ENCODE data around the gene ZNF217.
A peak's percentile ranks its signal among the peaks of the same experiment; 100 is the strongest.
"Not testable (repeated sequence)": the region's sequence is repeated elsewhere in the genome, so short reads cannot be mapped to it uniquely, and the experiment has no call there.

The ZNF217 gene

DNA sequence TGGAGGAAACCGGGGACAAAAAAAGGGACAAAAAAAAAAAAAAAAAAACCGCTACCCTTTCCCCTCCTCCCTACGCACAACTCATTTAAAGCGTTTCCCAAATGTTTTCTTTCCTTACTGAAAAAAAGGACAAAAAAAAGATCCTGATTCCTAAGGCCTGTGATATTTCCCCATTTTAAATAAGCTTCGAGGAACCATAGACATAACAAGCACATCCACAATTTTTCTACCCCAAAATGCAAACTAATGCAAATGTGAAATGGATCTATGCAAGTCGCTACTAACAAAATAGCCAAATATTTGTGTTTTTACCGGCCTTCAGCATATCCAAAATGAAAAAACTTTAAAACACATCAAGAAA lies 1.4 kb upstream of the ZNF217 start:
- H3K4me3 ChIP-seq (ENCODE audit: low read length): peak overlapping the region; percentile 87
- peaks cover 25% of the 10 kb centered on the region for H3K4me1 ChIP-seq (ENCODE audit: control insufficient read depth, insufficient read depth, low read length)
- no peaks in the 10 kb centered on the region for H3K27me3 ChIP-seq (replicated peaks; ENCODE audit: control insufficient read depth, insufficient read depth, low read length)
- H3K36me3 ChIP-seq (ENCODE audit: control insufficient read depth, insufficient read depth, low read length, severe bottlenecking): no peaks in the 10 kb centered on the region
- no peaks in the 10 kb centered on the region for H3K9me3 ChIP-seq (ENCODE audit: control insufficient read depth, low read length)
- no peak for DNase-seq (ENCODE audit: low read depth)
- H3K9ac ChIP-seq (ENCODE audit: low read length): peak overlapping the region; percentile 95

DNA sequence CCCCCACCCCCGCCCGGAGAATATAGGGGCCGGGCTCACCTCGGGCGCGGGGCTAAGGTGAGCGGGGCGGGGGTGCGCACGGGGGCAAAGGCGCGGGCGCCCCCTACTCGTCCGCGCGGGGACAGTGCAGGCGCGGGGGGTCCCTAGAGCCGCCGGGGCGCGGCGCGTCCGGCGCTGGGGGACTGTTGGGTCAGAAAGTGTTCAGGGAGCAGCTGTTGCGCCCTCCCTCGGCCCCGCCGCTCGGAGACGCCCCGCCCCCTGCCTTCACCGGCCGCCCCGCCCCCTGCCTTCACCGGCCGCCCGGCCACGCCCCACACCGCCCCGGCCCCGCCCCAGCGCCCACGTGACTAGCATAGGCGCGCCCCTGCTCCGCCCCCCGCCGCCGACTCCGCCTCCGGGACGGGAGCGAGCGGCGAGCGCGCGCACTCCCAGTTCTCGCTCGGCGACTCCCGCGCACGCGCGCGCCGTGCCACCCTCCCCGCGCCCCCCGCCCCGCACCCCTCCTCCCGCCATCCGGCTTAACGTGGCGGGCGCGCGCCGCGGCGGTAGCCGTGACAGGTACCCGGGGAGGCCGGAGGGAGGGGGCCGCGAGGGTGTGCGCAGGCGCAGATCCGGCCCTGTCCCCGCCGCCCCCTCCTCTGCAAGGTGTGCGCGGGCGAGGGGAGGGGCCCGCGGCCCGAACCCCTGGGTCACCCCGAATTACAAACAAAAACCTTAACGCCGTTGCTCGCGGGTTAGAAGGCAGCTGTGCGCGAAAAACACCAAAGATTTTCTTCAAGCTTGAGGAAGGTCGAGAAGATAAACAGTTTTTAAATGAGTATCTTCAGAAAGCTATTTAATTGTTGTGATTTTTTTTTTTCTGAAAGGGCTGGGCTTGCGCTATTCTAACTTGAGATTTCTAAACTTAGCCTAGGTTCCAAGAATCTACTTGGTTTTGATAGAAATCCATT lies 704 bp upstream of the ZNF217 start:
- peak; percentile 98 for DNase-seq (ENCODE audit: low read depth)

DNA sequence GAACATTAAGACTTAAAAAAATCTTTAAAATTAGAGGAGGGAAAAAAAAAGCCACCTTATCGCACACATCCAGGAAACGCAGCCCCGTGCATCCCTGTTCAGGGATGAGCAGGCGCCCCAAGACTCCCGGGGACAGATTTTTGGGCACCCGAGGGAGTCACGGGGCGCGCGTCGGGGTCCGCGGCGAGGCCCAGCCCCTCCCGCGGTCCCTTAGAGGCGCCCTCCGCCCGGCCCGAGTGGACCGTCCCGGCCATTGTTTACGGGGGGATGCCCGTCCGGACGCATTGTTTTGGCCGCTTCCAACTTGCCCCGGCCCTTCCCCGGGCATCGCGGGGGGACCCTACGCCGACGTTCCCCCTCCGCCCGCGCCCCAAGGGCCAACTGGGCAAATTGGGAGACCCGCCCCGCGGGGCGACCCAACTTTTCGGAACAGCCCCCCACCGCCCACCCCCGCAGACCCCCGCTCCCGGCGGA lies 610 bp downstream of the ZNF217 start:
- Histone ChIP-seq H3K4me3 (ENCODE audit: low read length) (peak overlapping the region; percentile 91), H3K9me3 (ENCODE audit: control insufficient read depth, low read length) (no peaks in the 10 kb centered on the region), H3K9ac (ENCODE audit: low read length) (peak overlapping the region; percentile 95), H3K27me3 (replicated peaks; ENCODE audit: control insufficient read depth, insufficient read depth, low read length) (no peaks in the 10 kb centered on the region), H3K4me1 (ENCODE audit: control insufficient read depth, insufficient read depth, low read length) (peaks cover 34% of the 10 kb centered on the region), H3K36me3 (ENCODE audit: control insufficient read depth, insufficient read depth, low read length, severe bottlenecking) (no peaks in the 10 kb centered on the region)
- peak; percentile 62 for DNase-seq (ENCODE audit: low read depth)

More for the DNA sequence above, 704 bp upstream of the ZNF217 start:
- no peaks in the 10 kb centered on the region for H3K36me3 ChIP-seq (ENCODE audit: control insufficient read depth, insufficient read depth, low read length, severe bottlenecking)
- H3K9ac ChIP-seq (ENCODE audit: low read length): peak overlapping the region; percentile 95
- no peaks in the 10 kb centered on the region for H3K9me3 ChIP-seq (ENCODE audit: control insufficient read depth, low read length)
- H3K4me1 ChIP-seq (ENCODE audit: control insufficient read depth, insufficient read depth, low read length): peaks cover 26% of the 10 kb centered on the region
- H3K4me3 ChIP-seq (ENCODE audit: low read length): peak overlapping the region; percentile 87
- no peaks in the 10 kb centered on the region for H3K27me3 ChIP-seq (replicated peaks; ENCODE audit: control insufficient read depth, insufficient read depth, low read length)

DNA sequence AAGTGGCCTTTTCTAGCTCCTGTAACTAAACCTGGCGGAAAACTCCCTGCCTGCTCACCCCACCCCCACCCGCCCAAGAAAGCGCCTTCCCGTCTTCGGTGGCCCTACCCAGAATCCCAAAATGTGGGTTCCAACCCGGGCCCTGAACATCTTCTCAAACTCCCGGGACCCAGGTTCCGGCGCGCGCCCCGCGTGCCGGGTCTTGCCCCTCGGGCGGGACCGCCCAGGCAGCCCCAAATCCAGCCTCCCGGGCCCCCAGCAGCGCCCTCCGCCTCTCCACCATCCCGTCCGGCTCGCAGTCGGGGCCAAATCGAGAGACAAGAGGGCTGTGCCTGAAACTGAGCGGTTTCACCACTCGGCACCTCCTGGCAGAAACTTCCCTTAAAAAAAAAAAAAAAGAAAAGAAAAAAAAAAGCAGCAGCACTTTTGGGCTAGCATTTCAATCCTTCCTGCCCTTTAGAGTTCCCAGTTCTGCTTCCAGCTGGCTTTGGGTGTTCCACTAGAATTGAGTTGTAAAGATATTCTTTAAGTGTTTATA lies 1.1 kb downstream of the ZNF217 start:
- not testable (repeated sequence) for H3K9me3 ChIP-seq (ENCODE audit: control insufficient read depth, low read length); H3K27me3 ChIP-seq (replicated peaks; ENCODE audit: control insufficient read depth, insufficient read depth, low read length); H3K36me3 ChIP-seq (ENCODE audit: control insufficient read depth, insufficient read depth, low read length, severe bottlenecking)
- Histone ChIP-seq H3K9ac (ENCODE audit: low read length) (peak overlapping the region; percentile 95), H3K4me1 (ENCODE audit: control insufficient read depth, insufficient read depth, low read length) (peaks cover 34% of the 10 kb centered on the region), H3K4me3 (ENCODE audit: low read length) (peak overlapping the region; percentile 91)
- DNase-seq (ENCODE audit: low read depth): peak; percentile 72

DNA sequence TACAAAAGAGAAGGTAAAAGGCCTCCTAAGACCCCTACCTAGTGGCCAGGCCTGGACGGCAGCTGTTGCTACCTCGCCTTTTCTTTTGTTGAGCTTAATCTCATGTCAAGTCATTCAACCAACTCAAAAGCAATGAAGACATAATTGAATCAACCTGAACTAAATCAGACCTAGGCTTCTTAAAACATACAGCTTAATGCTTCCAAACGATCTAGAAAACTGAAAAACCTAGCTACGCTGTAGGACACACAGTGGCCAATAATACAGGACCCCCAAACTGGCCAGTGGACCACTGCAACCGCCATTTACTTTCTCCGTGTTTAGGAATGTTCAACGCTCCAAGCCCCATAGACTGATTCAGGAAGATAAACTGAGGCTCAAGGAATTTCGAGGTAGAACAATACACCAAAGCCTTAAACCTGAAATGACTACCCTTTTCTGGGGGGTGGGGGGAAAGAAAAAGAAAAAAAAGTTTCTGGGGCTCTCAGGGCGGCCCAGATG lies 1.6 kb downstream of the ZNF217 start:
- H3K4me3 ChIP-seq (ENCODE audit: low read length): peak overlapping the region; percentile 91
- not testable (repeated sequence) for DNase-seq (ENCODE audit: low read depth); H3K27me3 ChIP-seq (replicated peaks; ENCODE audit: control insufficient read depth, insufficient read depth, low read length); H3K36me3 ChIP-seq (ENCODE audit: control insufficient read depth, insufficient read depth, low read length, severe bottlenecking); H3K9me3 ChIP-seq (ENCODE audit: control insufficient read depth, low read length)
- peaks cover 35% of the 10 kb centered on the region for H3K4me1 ChIP-seq (ENCODE audit: control insufficient read depth, insufficient read depth, low read length)
- peak overlapping the region; percentile 95 for H3K9ac ChIP-seq (ENCODE audit: low read length)

DNA sequence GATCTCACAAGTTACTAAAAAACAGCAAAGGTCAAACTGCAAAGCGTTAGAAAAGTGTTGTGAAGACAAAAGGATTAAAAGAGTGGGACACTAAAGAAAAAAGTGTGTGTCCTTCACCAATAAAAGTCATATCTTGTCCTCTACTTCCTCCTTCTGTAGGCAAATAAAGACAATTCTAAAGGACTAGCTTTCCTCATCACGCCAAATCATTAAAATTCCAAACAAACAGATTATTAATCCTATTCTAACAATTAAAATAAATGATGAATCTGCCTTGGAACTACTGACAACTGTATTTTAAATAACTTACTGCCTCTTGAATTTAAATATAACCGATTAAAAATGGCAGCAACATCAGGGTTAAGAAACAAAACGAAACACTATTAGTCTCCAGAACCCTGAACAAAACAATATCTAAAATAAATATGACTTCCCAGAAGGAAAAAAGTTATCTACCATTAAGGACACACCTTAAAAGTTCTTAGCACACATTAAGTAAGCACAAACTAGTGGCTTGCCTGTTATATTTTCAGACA lies 2.4 kb downstream of the ZNF217 start:
- Histone ChIP-seq H3K4me1 (ENCODE audit: control insufficient read depth, insufficient read depth, low read length) (peaks cover 35% of the 10 kb centered on the region), H3K9ac (ENCODE audit: low read length) (peak overlapping the region; percentile 95), H3K4me3 (ENCODE audit: low read length) (peak overlapping the region; percentile 91)
- H3K27me3 ChIP-seq (replicated peaks; ENCODE audit: control insufficient read depth, insufficient read depth, low read length); H3K9me3 ChIP-seq (ENCODE audit: control insufficient read depth, low read length); DNase-seq (ENCODE audit: low read depth); H3K36me3 ChIP-seq (ENCODE audit: control insufficient read depth, insufficient read depth, low read length, severe bottlenecking): not testable (repeated sequence)

DNA sequence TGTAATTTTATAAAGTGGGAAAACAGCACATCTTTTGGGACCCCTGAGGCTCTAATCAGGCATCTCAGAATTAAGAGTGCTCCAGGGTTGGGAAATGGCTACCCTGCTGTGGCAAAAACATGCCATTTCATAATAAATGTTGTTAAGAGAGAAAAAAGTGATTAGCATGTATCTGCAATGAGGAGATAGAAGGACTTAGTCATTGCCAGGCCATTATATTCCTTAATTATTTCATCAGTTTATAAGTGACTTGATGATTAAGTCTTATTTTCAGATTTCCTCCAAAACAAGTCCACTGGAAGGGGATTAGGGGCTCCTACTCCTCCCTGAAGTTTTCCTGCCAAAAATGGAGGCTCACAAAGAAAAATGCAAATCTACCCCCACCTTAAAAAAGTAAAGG lies 3.0 kb downstream of the ZNF217 start:
- not testable (repeated sequence) for DNase-seq (ENCODE audit: low read depth)

DNA sequence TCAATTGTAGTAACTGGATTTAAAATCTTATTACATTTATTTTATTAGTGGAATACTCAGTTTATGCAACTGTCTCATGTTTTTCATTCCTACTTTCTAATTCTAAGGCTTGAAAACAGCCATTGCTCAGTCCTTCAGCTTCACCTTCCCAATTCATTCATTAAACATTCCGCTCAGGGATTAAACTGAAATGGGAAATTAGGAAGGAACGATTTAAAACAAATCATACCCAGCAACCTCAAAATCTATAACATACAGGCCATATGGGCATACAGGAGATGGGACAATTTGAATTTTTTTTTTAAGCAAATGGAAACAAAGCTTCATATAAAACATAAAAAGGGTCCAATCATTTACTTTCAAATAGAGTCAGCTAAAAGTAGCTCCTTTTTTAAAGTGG lies 3.5 kb downstream of the ZNF217 start:
- H3K9me3 ChIP-seq (ENCODE audit: control insufficient read depth, low read length); H3K36me3 ChIP-seq (ENCODE audit: control insufficient read depth, insufficient read depth, low read length, severe bottlenecking); H3K27me3 ChIP-seq (replicated peaks; ENCODE audit: control insufficient read depth, insufficient read depth, low read length); DNase-seq (ENCODE audit: low read depth): not testable (repeated sequence)
- Histone ChIP-seq H3K9ac (ENCODE audit: low read length) (peak overlapping the region; percentile 95), H3K4me3 (ENCODE audit: low read length) (peak overlapping the region; percentile 91), H3K4me1 (ENCODE audit: control insufficient read depth, insufficient read depth, low read length) (peaks cover 27% of the 10 kb centered on the region)

More for the DNA sequence above, 3.0 kb downstream of the ZNF217 start:
- not testable (repeated sequence) for H3K36me3 ChIP-seq (ENCODE audit: control insufficient read depth, insufficient read depth, low read length, severe bottlenecking); H3K27me3 ChIP-seq (replicated peaks; ENCODE audit: control insufficient read depth, insufficient read depth, low read length); H3K9me3 ChIP-seq (ENCODE audit: control insufficient read depth, low read length)
- peak overlapping the region; percentile 95 for H3K9ac ChIP-seq (ENCODE audit: low read length)
- peak overlapping the region; percentile 91 for H3K4me3 ChIP-seq (ENCODE audit: low read length)
- H3K4me1 ChIP-seq (ENCODE audit: control insufficient read depth, insufficient read depth, low read length): peaks cover 29% of the 10 kb centered on the region

DNA sequence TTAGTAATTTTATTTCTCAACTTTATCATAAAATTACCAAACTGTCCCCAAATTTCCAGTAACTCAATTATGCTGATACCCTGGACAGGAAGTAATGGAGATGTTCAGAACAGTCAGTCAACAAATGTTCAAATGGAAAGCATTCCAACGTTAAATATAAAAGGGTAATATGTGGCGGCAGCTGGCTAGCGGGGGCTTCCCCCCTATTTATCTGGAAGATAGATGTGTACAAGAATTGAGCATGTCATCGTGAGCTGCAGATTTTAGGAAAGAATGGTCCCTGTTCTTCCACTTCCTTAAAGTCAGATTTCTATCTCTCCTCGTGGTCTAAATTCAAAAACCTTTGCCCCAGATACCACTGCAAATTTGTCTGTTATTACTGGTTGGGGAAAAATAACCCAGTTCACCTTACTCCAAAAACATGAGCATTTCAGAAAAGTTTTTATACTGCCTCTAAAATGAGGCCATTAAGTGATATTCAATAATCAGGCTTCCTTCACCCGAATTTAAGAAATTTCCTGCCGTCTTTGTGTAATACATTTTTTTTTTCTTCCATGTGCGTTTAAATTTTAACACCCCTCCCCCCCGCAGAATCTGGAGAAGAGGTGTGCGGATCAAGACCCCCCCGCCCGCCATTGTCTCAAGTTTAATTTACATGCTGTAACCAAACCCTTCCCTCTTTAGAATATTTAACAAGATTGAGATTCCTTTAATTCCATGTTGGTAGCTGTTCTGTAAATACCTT lies 4.1 kb downstream of the ZNF217 start:
- not testable (repeated sequence) for DNase-seq (ENCODE audit: low read depth); H3K9me3 ChIP-seq (ENCODE audit: control insufficient read depth, low read length); H3K36me3 ChIP-seq (ENCODE audit: control insufficient read depth, insufficient read depth, low read length, severe bottlenecking); H3K27me3 ChIP-seq (replicated peaks; ENCODE audit: control insufficient read depth, insufficient read depth, low read length)
- peaks cover 25% of the 10 kb centered on the region for H3K4me1 ChIP-seq (ENCODE audit: control insufficient read depth, insufficient read depth, low read length)
- H3K9ac ChIP-seq (ENCODE audit: low read length): peak overlapping the region; percentile 95
- peak overlapping the region; percentile 91 for H3K4me3 ChIP-seq (ENCODE audit: low read length)

DNA sequence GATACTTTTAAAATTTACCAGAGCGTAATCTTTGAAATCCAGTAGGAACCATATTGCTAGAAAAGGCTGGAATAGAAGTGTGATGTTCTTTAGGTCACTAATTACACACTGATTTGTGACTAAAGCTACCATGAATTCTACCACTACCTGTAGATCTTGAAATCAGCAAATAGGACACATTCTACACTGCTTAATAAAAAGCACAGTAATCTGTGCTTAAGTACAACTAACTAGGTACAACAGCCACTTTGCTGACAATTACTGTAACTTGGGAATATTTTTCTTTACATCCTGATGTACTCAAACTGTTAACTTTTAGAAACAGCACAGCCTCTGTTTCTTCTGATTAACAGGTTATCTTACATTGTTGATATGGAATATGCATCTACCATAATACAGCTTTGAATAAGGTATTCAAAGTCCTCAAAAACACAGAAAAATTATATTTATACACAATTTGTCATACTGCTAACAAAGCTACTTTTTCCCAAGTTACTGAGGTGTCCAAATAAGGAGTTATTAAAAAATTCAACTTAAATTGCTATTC lies 6.4 kb downstream of the ZNF217 start:
- H3K36me3 ChIP-seq (ENCODE audit: control insufficient read depth, insufficient read depth, low read length, severe bottlenecking): not testable (repeated sequence)
- H3K4me1 ChIP-seq (ENCODE audit: control insufficient read depth, insufficient read depth, low read length): peaks cover 34% of the 10 kb centered on the region

More for the DNA sequence above, 6.4 kb downstream of the ZNF217 start:
- not testable (repeated sequence) for H3K27me3 ChIP-seq (replicated peaks; ENCODE audit: control insufficient read depth, insufficient read depth, low read length); DNase-seq (ENCODE audit: low read depth); H3K9me3 ChIP-seq (ENCODE audit: control insufficient read depth, low read length)
- Histone ChIP-seq H3K9ac (ENCODE audit: low read length) (peak overlapping the region; percentile 29), H3K4me3 (ENCODE audit: low read length) (peak overlapping the region; percentile 47)

All from adipocyte (in vitro differentiated cells).